ES-I3 (cell line): ENCODE measurements around the gene ANKRD39.

ENCODE experiments used
- H3K36me3 ChIP-seq: 2 replicates; pipeline ENCODE4 v1.6.1; 2013; ENCODE audit warnings: mild to moderate bottlenecking, low read length, control low read depth, moderate library complexity; ENCODE audit not compliant: insufficient read depth
- H3K4me1 ChIP-seq: 2 replicates; pipeline ENCODE4 v1.6.1; 2013; ENCODE audit warnings: mild to moderate bottlenecking, control low read depth, low read length; ENCODE audit not compliant: insufficient read depth
- H3K9ac ChIP-seq: 2 replicates; pipeline ENCODE4 v1.6.1; 2013; ENCODE audit warnings: low read depth, mild to moderate bottlenecking, low read length, moderate library complexity
- H3K9me3 ChIP-seq: 2 replicates; pipeline ENCODE4 v1.6.1; 2013; ENCODE audit warnings: mild to moderate bottlenecking, low read length, moderate library complexity; ENCODE audit not compliant: control insufficient read depth, insufficient read depth

The ANKRD39 gene

DNA sequence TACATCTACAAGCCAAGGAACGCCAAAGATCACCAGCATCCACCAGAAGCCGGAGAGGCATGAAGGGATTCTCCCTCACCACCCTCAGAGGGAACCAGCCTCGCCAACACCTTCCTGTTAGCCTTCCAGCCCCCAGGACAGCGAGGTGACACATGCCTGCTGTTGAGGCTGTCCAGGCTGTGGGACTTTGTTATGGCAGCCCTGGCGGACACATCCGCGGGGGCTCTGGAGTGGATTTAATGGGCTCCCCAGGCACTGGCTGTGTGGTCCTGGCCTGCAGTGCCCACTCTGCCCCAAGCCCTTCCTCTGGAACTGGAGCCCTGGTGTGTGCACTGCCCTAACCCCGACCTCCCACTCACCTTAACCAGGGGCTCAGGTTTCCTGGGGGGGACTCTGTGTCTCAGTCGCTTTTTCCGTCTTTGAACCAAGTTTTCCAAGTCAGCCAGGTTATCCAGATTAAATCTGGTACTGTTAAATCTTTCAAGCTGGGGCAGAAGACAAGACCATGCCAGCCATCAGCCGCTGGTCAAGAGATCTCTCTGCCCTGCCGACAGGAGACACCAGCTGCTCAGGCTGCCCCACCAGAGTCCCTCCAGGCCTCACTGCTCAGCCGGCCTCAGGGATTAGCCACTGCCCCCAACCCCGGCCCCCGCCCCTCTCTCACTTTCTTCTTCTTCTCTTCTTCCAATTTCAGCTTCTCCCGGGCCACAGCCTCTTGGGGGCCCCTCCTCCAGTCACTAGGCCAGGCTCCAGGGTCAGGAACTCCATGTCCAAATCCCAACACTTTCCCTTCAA is 15.9 kb downstream of the ANKRD39 start:
- Histone ChIP-seq H3K9ac (no peak overlapping the region), H3K9me3 (no peaks in the 10 kb centered on the region), H3K4me1 (no peaks in the 10 kb centered on the region; the same call in 1 of the 2 replicates), H3K36me3 (no peaks in the 10 kb centered on the region)

- no peak overlapping the region for H3K9ac ChIP-seq
- H3K4me1 ChIP-seq, result no peaks in the 10 kb centered on the region; the same call in 1 of the 2 replicates
- no peaks in the 10 kb centered on the region for H3K9me3 ChIP-seq
- H3K36me3 ChIP-seq, result no peaks in the 10 kb centered on the region
Observed at GRCh38 chr2:96839875-96840850, 17.7 kb downstream of the ANKRD39 start.

DNA sequence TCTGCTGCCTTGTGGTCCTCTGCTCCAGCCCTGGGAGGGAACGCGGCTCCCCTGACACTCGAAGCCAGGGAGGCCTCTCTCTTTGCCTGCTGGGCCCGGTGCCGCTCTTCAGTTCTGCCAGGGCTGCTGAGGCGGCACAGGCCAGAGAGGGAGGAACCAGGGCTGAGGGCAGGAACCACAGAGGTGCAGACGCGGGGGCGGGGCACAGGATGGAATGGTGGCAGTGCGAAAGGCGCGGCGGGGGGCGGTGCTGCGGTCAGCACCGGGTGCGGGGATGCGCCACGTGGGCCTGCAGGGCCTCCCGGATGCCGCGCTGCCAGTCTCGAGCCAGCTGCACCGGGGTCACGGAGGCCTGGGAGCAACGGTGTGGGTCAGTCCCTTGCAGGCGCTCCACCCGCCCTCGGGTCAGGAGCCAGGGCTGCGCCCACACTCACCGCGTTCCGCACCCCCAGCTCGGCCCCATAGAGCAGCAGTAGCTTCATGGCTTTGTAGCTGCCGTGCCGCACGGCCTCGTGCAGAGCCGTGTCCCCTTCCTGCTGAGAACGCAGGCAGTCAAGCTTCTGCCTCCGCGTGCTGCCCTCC is 18.4 kb downstream of the ANKRD39 start:
- Histone ChIP-seq H3K4me1 (no peaks in the 10 kb centered on the region; the same call in 1 of the 2 replicates), H3K9ac (no peak overlapping the region), H3K9me3 (no peaks in the 10 kb centered on the region), H3K36me3 (0 out of 2 replicates have a peak, but pooled peaks cover 3% of the 10 kb centered on the region)

- Histone ChIP-seq H3K9ac (no peak overlapping the region), H3K4me1 (no peaks in the 10 kb centered on the region; the same call in 1 of the 2 replicates), H3K9me3 (no peaks in the 10 kb centered on the region), H3K36me3 (0 out of 2 replicates have a peak, but pooled peaks cover 3% of the 10 kb centered on the region)
Observed at GRCh38 chr2:96838345-96839292, 19.2 kb downstream of the ANKRD39 start.

- 0 out of 2 replicates have a peak, but pooled peaks cover 3% of the 10 kb centered on the region for H3K36me3 ChIP-seq
- no peaks in the 10 kb centered on the region; the same call in 1 of the 2 replicates for H3K4me1 ChIP-seq
- H3K9ac ChIP-seq, result no peak overlapping the region
- no peaks in the 10 kb centered on the region for H3K9me3 ChIP-seq
Observed at GRCh38 chr2:96837575-96837974, 20.2 kb downstream of the ANKRD39 start.

- no peak overlapping the region for H3K9ac ChIP-seq
- 0 out of 2 replicates have a peak, but pooled peaks cover 3% of the 10 kb centered on the region for H3K36me3 ChIP-seq
- peaks cover 7% of the 10 kb centered on the region; the same call in 1 of the 2 replicates for H3K4me1 ChIP-seq
- no peaks in the 10 kb centered on the region for H3K9me3 ChIP-seq
Observed at GRCh38 chr2:96835830-96836229, 22.0 kb downstream of the ANKRD39 start.

DNA sequence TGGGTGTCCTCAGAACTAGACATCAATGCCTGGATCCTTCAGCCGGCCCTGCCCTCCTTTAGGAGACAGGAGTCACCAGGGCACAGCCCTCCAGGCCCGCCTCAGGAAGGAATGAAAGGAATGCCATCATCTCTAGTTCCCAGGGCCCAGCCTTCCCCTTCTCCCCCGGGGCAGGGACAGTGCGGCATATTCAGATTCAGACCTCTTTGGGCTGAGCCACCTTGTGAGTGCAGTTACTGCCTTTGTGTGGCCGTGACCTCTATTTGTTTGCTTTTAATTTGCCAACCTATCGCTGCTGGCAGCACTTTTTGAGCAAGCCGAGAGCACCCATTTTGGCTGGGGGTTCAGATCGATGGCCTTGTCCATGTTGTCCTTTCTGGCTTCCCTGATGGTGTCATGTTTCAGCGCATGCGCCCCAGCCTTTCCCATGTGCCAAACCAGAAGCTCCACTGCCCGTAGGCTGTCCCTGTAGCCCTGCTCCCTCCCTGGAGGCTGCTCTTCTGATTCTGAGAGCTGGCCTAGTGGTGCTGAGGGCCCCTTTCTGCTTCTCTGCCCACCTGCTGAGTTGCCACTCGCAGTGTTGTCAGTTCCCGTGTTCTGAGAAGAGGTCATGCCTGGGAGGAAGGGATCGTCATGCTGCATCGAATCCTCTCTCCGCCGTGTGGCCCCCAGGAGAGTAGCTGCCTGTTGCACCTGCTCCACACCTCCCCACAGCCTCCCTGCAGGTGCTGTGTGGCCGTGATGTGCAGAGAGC is 24.9 kb downstream of the ANKRD39 start:
- Histone ChIP-seq H3K4me1 (peaks cover 7% of the 10 kb centered on the region; the same call in 1 of the 2 replicates), H3K36me3 (peaks cover 4% of the 10 kb centered on the region), H3K9ac (peak overlapping the region; percentile 38; the same call in 1 of the 2 replicates), H3K9me3 (no peaks in the 10 kb centered on the region)

DNA sequence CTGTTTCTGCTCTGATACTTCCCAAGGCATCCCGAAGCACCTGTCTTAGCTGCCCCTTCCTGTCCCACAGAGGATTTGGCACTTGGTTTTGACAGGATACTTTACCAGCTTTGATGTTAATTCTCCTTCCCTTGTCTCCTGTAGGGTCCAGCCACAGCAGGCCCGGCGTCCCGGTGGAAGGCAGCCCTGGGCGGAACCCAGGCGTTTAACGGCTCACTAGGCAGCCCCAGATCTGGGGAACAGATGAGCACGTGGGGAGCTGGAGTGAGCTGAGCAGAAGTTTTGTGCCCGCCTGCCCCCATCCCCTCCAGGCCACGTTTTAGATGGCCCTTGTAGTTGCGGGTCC is 25.4 kb downstream of the ANKRD39 start:
- Histone ChIP-seq H3K9me3 (no peaks in the 10 kb centered on the region), H3K36me3 (peaks cover 10% of the 10 kb centered on the region), H3K9ac (peak overlapping the region; percentile 38; the same call in 1 of the 2 replicates), H3K4me1 (peaks cover 7% of the 10 kb centered on the region; the same call in 1 of the 2 replicates)

GRCh38 chr2:96831679-96832078 is 26.1 kb downstream of the ANKRD39 start:
- peaks cover 10% of the 10 kb centered on the region for H3K36me3 ChIP-seq
- H3K4me1 ChIP-seq, result peaks cover 7% of the 10 kb centered on the region; the same call in 1 of the 2 replicates
- no peaks in the 10 kb centered on the region for H3K9me3 ChIP-seq
- no peak overlapping the region for H3K9ac ChIP-seq

DNA sequence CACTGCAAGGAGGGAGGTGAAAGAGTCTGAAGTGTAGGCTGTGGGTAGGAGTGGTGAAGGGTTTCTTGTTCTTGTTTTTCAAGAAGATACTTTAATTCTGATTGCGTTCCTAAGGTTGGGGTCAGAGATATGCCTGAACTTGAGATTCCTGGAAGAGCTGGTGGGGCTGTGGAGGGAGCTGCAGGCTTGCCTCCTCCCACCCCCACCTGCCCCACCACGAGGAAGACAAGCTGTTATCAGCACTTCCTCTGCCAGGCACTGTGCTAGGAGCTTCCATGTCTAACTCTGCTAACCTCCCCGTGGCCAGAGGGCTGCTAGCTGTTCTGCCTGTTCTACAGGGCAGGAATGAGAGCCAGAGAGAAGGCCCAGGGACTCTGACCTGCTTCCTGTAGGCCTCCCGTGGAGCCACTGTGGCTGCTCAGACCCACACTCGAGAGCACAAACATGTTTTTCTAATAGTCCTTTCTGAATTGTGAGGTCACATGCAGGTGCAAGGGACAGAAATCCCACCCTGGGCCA is 27.7 kb downstream of the ANKRD39 start:
- H3K9ac ChIP-seq, result no peak overlapping the region
- H3K4me1 ChIP-seq, result peaks cover 7% of the 10 kb centered on the region; the same call in 1 of the 2 replicates
- H3K36me3 ChIP-seq, result peaks cover 10% of the 10 kb centered on the region
- H3K9me3 ChIP-seq, result no peaks in the 10 kb centered on the region

DNA sequence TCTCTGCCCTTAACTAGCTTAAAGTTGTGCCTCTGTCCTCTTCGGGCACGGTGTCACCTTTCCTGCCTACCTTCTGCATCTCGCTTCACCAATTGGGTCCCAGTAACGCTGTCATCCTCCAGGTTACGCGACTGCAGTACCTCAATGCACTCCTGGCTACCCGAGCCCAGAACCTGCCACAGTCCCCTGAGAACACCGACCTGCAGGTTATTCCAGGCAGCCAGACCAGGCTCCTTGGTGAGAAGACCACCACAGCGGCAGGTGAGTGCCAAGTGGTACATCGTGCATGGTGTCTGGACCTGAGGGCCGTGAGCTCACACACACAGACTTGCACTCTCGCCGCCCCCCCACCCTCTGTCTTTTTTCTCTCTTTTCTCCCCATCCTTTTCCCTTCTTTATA is 28.9 kb downstream of the ANKRD39 start:
- Histone ChIP-seq H3K4me1 (peaks cover 7% of the 10 kb centered on the region; the same call in 1 of the 2 replicates), H3K9ac (no peak overlapping the region), H3K36me3 (peaks cover 7% of the 10 kb centered on the region), H3K9me3 (no peaks in the 10 kb centered on the region)

GRCh38 chr2:96828436-96828835 is 29.4 kb downstream of the ANKRD39 start:
- Histone ChIP-seq H3K4me1 (peaks cover 7% of the 10 kb centered on the region; the same call in 1 of the 2 replicates), H3K9ac (no peak overlapping the region), H3K9me3 (no peaks in the 10 kb centered on the region), H3K36me3 (peaks cover 7% of the 10 kb centered on the region)
